ENCODE results near the gene PCNT. TPM values are rescaled to one million over a fixed set of nuclear protein-coding genes. Genes with fewer than 3 reads are reported as not detected.

PCNT gene
- total and polyA plus RNA-seq, 9 of the 15 experiments (the other 6 are each of a cell fraction or from before 2014, with no cell fraction given) = 9.1 to 53.5 (median 31.3) TPM

DNA sequence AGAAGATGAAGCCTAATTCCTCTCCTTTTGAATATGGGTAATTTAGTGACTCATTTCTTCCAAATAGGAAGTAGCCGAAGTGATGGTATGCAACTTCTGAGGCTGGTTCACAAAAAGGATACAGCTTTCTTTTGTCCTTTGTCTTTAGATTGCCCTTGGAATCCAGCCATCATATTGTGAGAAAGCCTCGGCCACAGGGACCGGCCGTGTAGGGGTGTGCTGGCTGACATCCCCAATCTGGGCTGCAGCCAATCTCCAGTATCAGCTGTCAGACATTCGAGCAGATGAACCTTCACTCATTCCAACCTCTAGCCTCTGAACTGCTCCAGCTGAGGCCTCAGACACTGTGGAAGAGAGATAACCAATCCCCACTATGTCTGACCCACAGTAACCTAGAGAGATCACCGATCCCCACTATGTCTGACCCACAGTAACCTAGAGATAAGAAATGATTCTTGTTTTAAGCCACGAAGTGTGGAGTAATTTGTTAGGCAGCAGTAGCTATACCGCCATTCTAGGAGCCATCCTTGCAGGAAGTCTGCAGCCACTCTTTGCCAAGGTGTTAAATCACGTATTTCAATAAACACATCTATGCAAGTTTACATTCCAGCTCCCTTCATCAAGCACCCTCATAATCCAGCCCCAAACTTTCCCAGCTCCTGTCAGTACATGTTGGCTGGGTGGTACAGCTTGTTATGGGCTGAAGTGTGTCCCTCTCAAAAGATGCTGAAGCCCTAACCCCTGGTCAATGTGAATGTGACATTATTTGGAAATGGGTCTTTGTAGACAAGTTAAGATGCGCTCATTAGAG is 131.8 kb downstream of the PCNT start (continued):
- TF ChIP-seq TEAD1 (CRISPR knock-in tag; IDR thresholded peaks at IDR 0.05) (0 out of 4 replicates have a peak, but pooled peaks of 1 of the 2 experiments have one; percentile 9), TRIM24 (IDR thresholded peaks at IDR 0.05) (peak; percentile 77 to 80), ZNF324 (CRISPR knock-in tag; IDR thresholded peaks at IDR 0.05) (0 out of 2 replicates have a peak, but pooled peaks have one; percentile 11), L3MBTL2 (IDR thresholded peaks at IDR 0.05) (0 out of 2 replicates have a peak, but pooled peaks have one; percentile 36), GABPB1 (CRISPR knock-in tag; IDR thresholded peaks at IDR 0.05) (peak; percentile 42; the same call in 1 of the 2 replicates), ZSCAN29 (IDR thresholded peaks at IDR 0.05) (peak; percentile 37; the same call in 1 of the 2 replicates), FOXK2 (conservative IDR thresholded peaks at IDR 0.05 in 1 of 2, IDR thresholded peaks at IDR 0.05 in 1 of 2; ENCODE audit: low read depth in 2 of 2) (0 out of 4 replicates have a peak, but pooled peaks of 1 of the 2 experiments have one; percentile 15), ZFX (CRISPR knock-in tag; IDR thresholded peaks at IDR 0.05) (0 out of 2 replicates have a peak, but pooled peaks have one; percentile 16), KLF16 (IDR thresholded peaks at IDR 0.05) (peak; percentile 87)
- TF ChIP-seq, protein P1, sequence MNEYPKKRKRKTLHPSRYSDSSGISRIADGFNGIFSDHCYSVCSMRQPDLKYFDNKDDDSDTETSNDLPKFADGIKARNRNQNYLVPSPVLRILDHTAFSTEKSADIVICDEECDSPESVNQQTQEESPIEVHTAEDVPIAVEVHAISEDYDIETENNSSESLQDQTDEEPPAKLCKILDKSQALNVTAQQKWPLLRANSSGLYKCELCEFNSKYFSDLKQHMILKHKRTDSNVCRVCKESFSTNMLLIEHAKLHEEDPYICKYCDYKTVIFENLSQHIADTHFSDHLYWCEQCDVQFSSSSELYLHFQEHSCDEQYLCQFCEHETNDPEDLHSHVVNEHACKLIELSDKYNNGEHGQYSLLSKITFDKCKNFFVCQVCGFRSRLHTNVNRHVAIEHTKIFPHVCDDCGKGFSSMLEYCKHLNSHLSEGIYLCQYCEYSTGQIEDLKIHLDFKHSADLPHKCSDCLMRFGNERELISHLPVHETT (CRISPR knock-in tag; conservative IDR thresholded peaks at IDR 0.05 in 1 of 2, IDR thresholded peaks at IDR 0.05 in 1 of 2) = peak in 1 of 2 experiments; percentile 75; a peak in 1 of 4 replicates
- TF ChIP-seq, protein P2, sequence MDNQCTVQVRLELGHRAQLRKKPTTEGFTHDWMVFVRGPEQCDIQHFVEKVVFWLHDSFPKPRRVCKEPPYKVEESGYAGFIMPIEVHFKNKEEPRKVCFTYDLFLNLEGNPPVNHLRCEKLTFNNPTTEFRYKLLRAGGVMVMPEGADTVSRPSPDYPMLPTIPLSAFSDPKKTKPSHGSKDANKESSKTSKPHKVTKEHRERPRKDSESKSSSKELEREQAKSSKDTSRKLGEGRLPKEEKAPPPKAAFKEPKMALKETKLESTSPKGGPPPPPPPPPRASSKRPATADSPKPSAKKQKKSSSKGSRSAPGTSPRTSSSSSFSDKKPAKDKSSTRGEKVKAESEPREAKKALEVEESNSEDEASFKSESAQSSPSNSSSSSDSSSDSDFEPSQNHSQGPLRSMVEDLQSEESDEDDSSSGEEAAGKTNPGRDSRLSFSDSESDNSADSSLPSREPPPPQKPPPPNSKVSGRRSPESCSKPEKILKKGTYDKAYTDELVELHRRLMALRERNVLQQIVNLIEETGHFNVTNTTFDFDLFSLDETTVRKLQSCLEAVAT (IDR thresholded peaks at IDR 0.05) = peak in 1 of 2 experiments; percentile 80; a peak in 1 of 4 replicates
